Esophagus muscularis mucosa (tissue), 4 donors: ENCODE data around the gene NAV3.

ENCODE experiments used
- EP300 ChIP-seq: sonication (generic); formaldehyde crosslinking; IDR thresholded peaks from one replicate; pipeline ENCODE4 v1.6.1; 2017; ENCODE audit warnings: antibody characterized with exemption
- POLR2A ChIP-seq: fragments of 450-650 bp; IDR thresholded peaks from one replicate; pipeline ENCODE4 v1.6.1; 2017; ENCODE audit warnings: antibody characterized with exemption, moderate library complexity, mild to moderate bottlenecking, low read depth
- POLR2AphosphoS5 ChIP-seq, 2 donors: sonication (generic); formaldehyde crosslinking; IDR thresholded peaks; one replicate each; pipeline ENCODE4 v1.6.1; 2017; ENCODE audit warnings: antibody characterized with exemption in 2 of 2
- TF ChIP-seq, protein P1 (sequence below), 3 experiments: fragments of 200-600 bp in 2 of 3; fragments of 450-650 bp in 1 of 3; sonication (generic) in 2 of 3; IDR thresholded peaks; one replicate each; pipeline ENCODE4 v1.5.1; 2017 to 2019; ENCODE audit warnings: antibody characterized with exemption in 3 of 3, mild to moderate bottlenecking in 2 of 3, moderate library complexity in 1 of 3

DNA sequence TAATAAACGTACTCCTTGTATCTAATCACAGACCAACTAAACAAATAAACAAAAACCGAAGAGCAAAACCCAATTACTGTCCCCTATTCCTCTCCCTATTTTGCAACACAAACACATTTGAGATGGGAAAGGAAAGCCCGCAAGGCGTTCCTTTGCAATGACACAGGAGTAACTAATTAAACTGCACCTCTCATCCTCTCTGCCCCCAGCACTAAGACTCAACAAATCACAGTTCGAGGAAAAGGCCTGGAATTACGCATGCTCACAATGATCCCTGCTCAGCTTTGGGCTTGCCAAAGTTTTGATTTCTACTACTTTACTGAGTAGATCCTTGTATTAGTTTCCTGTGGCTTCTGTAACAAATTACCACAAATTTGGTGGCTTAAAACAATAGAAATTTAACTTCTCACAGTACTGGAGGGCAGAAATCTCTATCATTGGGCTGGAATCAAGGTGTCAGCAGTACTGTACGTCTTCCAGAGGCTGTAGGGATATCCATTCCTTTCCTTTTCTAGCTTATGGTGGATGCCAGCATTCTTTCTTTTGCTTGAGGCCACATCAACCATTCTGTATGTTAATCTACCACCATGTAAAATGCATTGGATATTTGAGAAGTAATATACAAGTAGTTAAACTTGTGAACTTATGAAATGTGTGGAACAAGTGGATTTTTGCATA, 123.0 kb downstream of the NAV3 start:
- TF ChIP-seq, protein P1, sequence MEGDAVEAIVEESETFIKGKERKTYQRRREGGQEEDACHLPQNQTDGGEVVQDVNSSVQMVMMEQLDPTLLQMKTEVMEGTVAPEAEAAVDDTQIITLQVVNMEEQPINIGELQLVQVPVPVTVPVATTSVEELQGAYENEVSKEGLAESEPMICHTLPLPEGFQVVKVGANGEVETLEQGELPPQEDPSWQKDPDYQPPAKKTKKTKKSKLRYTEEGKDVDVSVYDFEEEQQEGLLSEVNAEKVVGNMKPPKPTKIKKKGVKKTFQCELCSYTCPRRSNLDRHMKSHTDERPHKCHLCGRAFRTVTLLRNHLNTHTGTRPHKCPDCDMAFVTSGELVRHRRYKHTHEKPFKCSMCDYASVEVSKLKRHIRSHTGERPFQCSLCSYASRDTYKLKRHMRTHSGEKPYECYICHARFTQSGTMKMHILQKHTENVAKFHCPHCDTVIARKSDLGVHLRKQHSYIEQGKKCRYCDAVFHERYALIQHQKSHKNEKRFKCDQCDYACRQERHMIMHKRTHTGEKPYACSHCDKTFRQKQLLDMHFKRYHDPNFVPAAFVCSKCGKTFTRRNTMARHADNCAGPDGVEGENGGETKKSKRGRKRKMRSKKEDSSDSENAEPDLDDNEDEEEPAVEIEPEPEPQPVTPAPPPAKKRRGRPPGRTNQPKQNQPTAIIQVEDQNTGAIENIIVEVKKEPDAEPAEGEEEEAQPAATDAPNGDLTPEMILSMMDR (IDR thresholded peaks at IDR 0.05): no peak
- TF ChIP-seq EP300 (no peak), POLR2AphosphoS5 (IDR thresholded peaks at IDR 0.05) (no peak), POLR2A (no peak)
